GM12892 (cell line): ENCODE data around the gene ALG3.

Source experiments
- POLR2A ChIP-seq: IDR thresholded peaks from 2 replicates; pipeline ENCODE4 v1.6.1; 2011; ENCODE audit warnings: low read depth, low read length, control low read depth
- POLR2AphosphoS5 ChIP-seq: IDR thresholded peaks from 2 replicates; pipeline ENCODE4 v1.6.1; 2011; ENCODE audit warnings: low read depth, low read length, control low read depth
- TAF1 ChIP-seq: IDR thresholded peaks from 2 replicates; pipeline ENCODE4 v1.6.1; 2011; ENCODE audit warnings: low read depth, mild to moderate bottlenecking, control low read depth, low read length, borderline replicate concordance

- TF ChIP-seq POLR2A (no peak), POLR2AphosphoS5 (no peak), TAF1 (no peak)
Observed at GRCh38 chr3:184241141-184241446, 7.7 kb downstream of the ALG3 start.
